B cell (primary cell): Measurements from ENCODE around the gene TUBA1B. TPM values are rescaled to one million over a fixed set of nuclear protein-coding genes. Genes with fewer than 3 reads are reported as not detected.
A peak's percentile ranks its signal among the peaks of the same experiment; 100 is the strongest.

ENCODE experiments used
- ATAC-seq: fragments of 200-7000 bp; cut with Tn5 transposase; one replicate; pipeline ENCODE4 v1.10.0; 2021; ENCODE audit warnings: low read depth, mild to moderate bottlenecking, moderate number of reproducible peaks, moderate library complexity
- CTCF ChIA-PET: fragments of 350-600 bp; sonication (Branson Sonifier 250); formaldehyde crosslinking; loops from one replicate; lab custom pipeline; 2021; ENCODE audit warnings: antibody characterized with exemption, inconsistent platforms; lab: Charles Lee
- POLR2A ChIA-PET: fragments of 350-600 bp; sonication (Branson Sonifier 250); formaldehyde crosslinking; loops from one replicate; lab custom pipeline; 2021; ENCODE audit warnings: antibody characterized with exemption; lab: Charles Lee
- DNase-seq: peaks from one replicate; pipeline ENCODE4 v3.0.0; 2013
- H2AFZ ChIP-seq: 2 replicates; pipeline ENCODE4 v1.6.1; 2012; ENCODE audit warnings: mild to moderate bottlenecking, low read depth, low read length; ENCODE audit not compliant: insufficient read depth, poor library complexity, severe bottlenecking
- H3K27ac ChIP-seq, 2 donors: 1 replicate in 1 of 2; 2 replicates in 1 of 2; pipeline ENCODE4 v1.5.1; 2012 to 2013; ENCODE audit warnings: low read length in 2 of 2, mild to moderate bottlenecking in 2 of 2, moderate library complexity in 1 of 2
- H3K27me3 ChIP-seq, 4 experiments: fragments of 200-600 bp in 1 of 4; sonication (generic) in 1 of 4; replicated peaks in 1 of 4; 1 replicate in 2 of 4; 2 replicates in 2 of 4; pipeline versions ENCODE4 v1.6.1 to v1.7.0; 2013 to 2016; ENCODE audit warnings: low read length in 3 of 4, mild to moderate bottlenecking in 2 of 4, mixed read lengths in 1 of 4, moderate library complexity in 1 of 4; ENCODE audit not compliant: insufficient read depth in 4 of 4, control insufficient read depth in 3 of 4; ENCODE audit errors: control extremely low read depth in 1 of 4
- H3K36me3 ChIP-seq, 2 experiments: replicated peaks in 1 of 2; 1 replicate in 1 of 2; 2 replicates in 1 of 2; pipeline versions ENCODE4 v1.6.1 to v1.7.1; 2013; ENCODE audit warnings: low read length in 1 of 2; ENCODE audit not compliant: insufficient read depth in 2 of 2, control insufficient read depth in 1 of 2; ENCODE audit errors: control extremely low read depth in 1 of 2, extremely low read depth in 1 of 2
- H3K4me1 ChIP-seq, 2 donors: fragments of 200-600 bp in 1 of 2; sonication (generic) in 1 of 2; 1 replicate in 1 of 2; 2 replicates in 1 of 2; pipeline versions ENCODE4 v1.5.1 to v1.6.1; 2013 to 2017; ENCODE audit warnings: low read length in 2 of 2; ENCODE audit not compliant: control insufficient read depth in 2 of 2, insufficient read depth in 2 of 2
- H3K4me2 ChIP-seq: replicated peaks from 2 replicates; pipeline ENCODE3; 2012; ENCODE audit warnings: mild to moderate bottlenecking, low read depth, low read length; ENCODE audit not compliant: poor library complexity, severe bottlenecking
- H3K4me3 ChIP-seq, 5 experiments: fragments of 200-600 bp in 1 of 5; sonication (generic) in 1 of 5; 1 replicate in 3 of 5; 2 replicates in 2 of 5; pipeline versions ENCODE4 v1.5.1 to v1.7.0; 2011 to 2016; ENCODE audit warnings: low read length in 4 of 5, mild to moderate bottlenecking in 4 of 5, low read depth in 2 of 5, control low read depth in 1 of 5, moderate library complexity in 1 of 5; ENCODE audit not compliant: insufficient read depth in 1 of 5; ENCODE audit errors: control extremely low read depth in 1 of 5, extremely low read depth in 1 of 5
- H3K79me2 ChIP-seq: fragments of 200-600 bp; sonication (generic); one replicate; pipeline ENCODE4 v1.6.0; 2016; ENCODE audit warnings: low read length; ENCODE audit not compliant: control insufficient read depth, insufficient read depth
- H3K9ac ChIP-seq: fragments of 200-600 bp; sonication (generic); 2 replicates; pipeline ENCODE4 v1.6.1; 2017; ENCODE audit warnings: mild to moderate bottlenecking, low read length, moderate library complexity
- H3K9me3 ChIP-seq, 3 donors: one replicate each; pipeline versions ENCODE4 v1.6.1 to v1.7.1; 2013; ENCODE audit warnings: low read length in 2 of 3; ENCODE audit not compliant: control insufficient read depth in 2 of 3, insufficient read depth in 1 of 3; ENCODE audit errors: control extremely low read depth in 1 of 3
- H4K20me1 ChIP-seq: 2 replicates; pipeline ENCODE4 v1.6.0; 2012; ENCODE audit warnings: mild to moderate bottlenecking, low read length; ENCODE audit not compliant: insufficient read depth, control insufficient read depth, poor library complexity, severe bottlenecking
- H3K27ac Mint-ChIP-seq: one replicate; pipeline ENCODE4 v1.8.0; 2021; ENCODE audit warnings: mixed read lengths
- H3K27me3 Mint-ChIP-seq: one replicate; pipeline ENCODE4 v1.8.0; 2021; ENCODE audit warnings: mixed read lengths
- H3K4me1 Mint-ChIP-seq: one replicate; pipeline ENCODE4 v1.8.0; 2021; ENCODE audit warnings: mixed read lengths
- H3K4me3 Mint-ChIP-seq: one replicate; pipeline ENCODE4 v1.8.0; 2021; ENCODE audit warnings: mixed read lengths
- H3K9me3 Mint-ChIP-seq: one replicate; pipeline ENCODE4 v1.8.0; 2022; ENCODE audit warnings: mixed read lengths; ENCODE audit not compliant: insufficient read depth
- CTCF ChIP-seq: fragments of 200-600 bp; IDR thresholded peaks from one replicate; pipeline ENCODE4 v1.8.0; 2022; ENCODE audit warnings: antibody characterized with exemption, mild to moderate bottlenecking
- EZH2 ChIP-seq: IDR thresholded peaks from 2 replicates; pipeline ENCODE4 v1.6.1; 2012; ENCODE audit warnings: borderline replicate concordance, low read depth, mild to moderate bottlenecking, moderate library complexity, low read length; ENCODE audit not compliant: insufficient read depth, poor library complexity, severe bottlenecking
- WGBS: methylation state at CpG from one replicate; pipeline ENCODE4 v1.1.5; 2013; ENCODE audit warnings: missing lambda C conversion rate; ENCODE audit not compliant: insufficient coverage; 5-methylcytosine and 5-hydroxymethylcytosine counted together
- intact Hi-C: fragments of 100-400 bp; cut with micrococcal nuclease; formaldehyde crosslinking; loops from one replicate; pipeline ENCODE4 v1.10.0; 2022
- polyA plus RNA-seq: library from polyadenylated mRNA; depleted of rRNA; stranded (reverse); fragments of >200 nt; gene quantifications from 2 replicates; pipeline ENCODE4 v1.2.3, GENCODE V29; 2012
- total RNA-seq, 2 donors: library from RNA; stranded (reverse); fragments of 120-200 nt in 1 of 2; gene quantifications; 1 replicate in 1 of 2; 2 replicates in 1 of 2; pipeline versions ENCODE4 v1.2.3 to v1.2.4, GENCODE V29; 2013 to 2022

Gene TUBA1B
- total and polyA plus RNA-seq, 2 donors (not counting 1 experiment from before 2014, with no cell fraction given): 327 to 615 TPM

GRCh38 chr12:49108958-49109404 is 22.2 kb downstream of the TUBA1B start:
- ChIA-PET CTCF (interaction anchor here (1.1 to 17.6 kb wide), 7 partner anchors 9 to 112 kb away, joined by 3 to 193 read pairs (median 7); partner anchors contain the start of genes DHH and TUBA1A), POLR2A (interaction anchor here (1.0 to 4.3 kb wide), 2 partner anchors 22 to 80 kb away, joined by 3 to 47 read pairs; partner anchors contain the start of genes TUBA1A and TUBA1B)
- no peaks in the 10 kb centered on the region for H3K27me3 ChIP-seq
- DNase-seq (no peak), ATAC-seq (no peak)
- H3K4me2 ChIP-seq: peak overlapping the region; percentile 89
- H2AFZ ChIP-seq: no peak overlapping the region
- peak overlapping the region; percentile 96 for H3K4me3 Mint-ChIP-seq
- intact Hi-C loops: no loop called here
- peaks cover 47% of the 10 kb centered on the region for H3K4me1 Mint-ChIP-seq
- peaks cover 16 to 23% of the 10 kb centered on the region in 2 donors for H3K4me1 ChIP-seq
- no peaks in the 10 kb centered on the region for H3K9me3 Mint-ChIP-seq
- no peaks in the 10 kb centered on the region for H3K27me3 Mint-ChIP-seq
- 65% methylated on average over 4 of the region's 4 CpGs for WGBS
- H3K9ac ChIP-seq: peak overlapping the region; percentile 97
- H3K27ac Mint-ChIP-seq: peak overlapping the region; percentile 96
- H3K9me3 ChIP-seq: no peaks in the 10 kb centered on the region
- TF ChIP-seq EZH2 (no peak), CTCF (no peak)
- peaks cover 32% of the 10 kb centered on the region for H4K20me1 ChIP-seq
- peak overlapping the region in 1 of 5 experiments; percentile 97 for H3K4me3 ChIP-seq
- peaks cover 36% of the 10 kb centered on the region for H3K79me2 ChIP-seq
- peaks cover 0 to 32% of the 10 kb centered on the region in 2 experiments for H3K36me3 ChIP-seq
- peak overlapping the region in 1 of 2 donors; percentile 90 for H3K27ac ChIP-seq

GRCh38 chr12:49105504-49106084 is 25.6 kb downstream of the TUBA1B start:
- WGBS: 96% methylated on average over 8 of the region's 9 CpGs
- Histone ChIP-seq H3K4me3 (no peak overlapping the region), H3K4me1 (peaks cover 11 to 17% of the 10 kb centered on the region in 2 donors), H3K27me3 (no peaks in the 10 kb centered on the region), H3K36me3 (peaks cover 0 to 66% of the 10 kb centered on the region in 2 experiments), H3K27ac (no peak overlapping the region), H3K9me3 (no peaks in the 10 kb centered on the region), H3K4me2 (no peak overlapping the region), H3K79me2 (peaks cover 36% of the 10 kb centered on the region), H2AFZ (no peak overlapping the region), H3K9ac (no peak overlapping the region), H4K20me1 (peaks cover 49% of the 10 kb centered on the region)
- TF ChIP-seq CTCF (no peak), EZH2 (no peak)
- intact Hi-C loops: no loop called here
- Mint-ChIP-seq H3K27me3 (no peaks in the 10 kb centered on the region), H3K4me1 (peaks cover 40% of the 10 kb centered on the region), H3K4me3 (no peak overlapping the region), H3K9me3 (no peaks in the 10 kb centered on the region), H3K27ac (no peak overlapping the region)
- ATAC-seq (no peak), DNase-seq (no peak)
- ChIA-PET POLR2A (interaction anchor here (0.6 kb wide), 1 partner anchor 85 kb away, joined by 4 read pairs; no protein-coding TSS in a partner anchor), CTCF (interaction anchor here (0.7 to 17.6 kb wide), 8 partner anchors 8 to 128 kb away, joined by 3 to 193 read pairs (median 4); partner anchors contain the start of genes DHH and TUBA1B)
